Esophagus muscularis mucosa (tissue), 4 donors: ENCODE data around the gene ANO10.

Source experiments
- CTCF ChIP-seq, 3 experiments: fragments of 200-600 bp in 2 of 3; fragments of 450-650 bp in 1 of 3; sonication (generic) in 2 of 3; IDR thresholded peaks; one replicate each; pipeline ENCODE4 v1.5.1; 2017 to 2019; ENCODE audit warnings: antibody characterized with exemption in 3 of 3, mild to moderate bottlenecking in 2 of 3, moderate library complexity in 1 of 3
- EP300 ChIP-seq: sonication (generic); formaldehyde crosslinking; IDR thresholded peaks from one replicate; pipeline ENCODE4 v1.6.1; 2017; ENCODE audit warnings: antibody characterized with exemption
- POLR2A ChIP-seq: fragments of 450-650 bp; IDR thresholded peaks from one replicate; pipeline ENCODE4 v1.6.1; 2017; ENCODE audit warnings: antibody characterized with exemption, moderate library complexity, mild to moderate bottlenecking, low read depth

- no peak for TF ChIP-seq CTCF (IDR thresholded peaks at IDR 0.05)
- TF ChIP-seq EP300 = no peak
- no peak for TF ChIP-seq POLR2A
Measured at GRCh38 chr3:43326891-43327581, 294.8 kb downstream of the ANO10 start.
